ENCODE results near the gene PRDM15. TPM values are rescaled to one million over a fixed set of nuclear protein-coding genes. Genes with fewer than 3 reads are reported as not detected.

PRDM15 gene
- total and polyA plus RNA-seq, 3 experiments from 2014 or later = 2.2 to 13.1 (median 12.0) TPM

DNA sequence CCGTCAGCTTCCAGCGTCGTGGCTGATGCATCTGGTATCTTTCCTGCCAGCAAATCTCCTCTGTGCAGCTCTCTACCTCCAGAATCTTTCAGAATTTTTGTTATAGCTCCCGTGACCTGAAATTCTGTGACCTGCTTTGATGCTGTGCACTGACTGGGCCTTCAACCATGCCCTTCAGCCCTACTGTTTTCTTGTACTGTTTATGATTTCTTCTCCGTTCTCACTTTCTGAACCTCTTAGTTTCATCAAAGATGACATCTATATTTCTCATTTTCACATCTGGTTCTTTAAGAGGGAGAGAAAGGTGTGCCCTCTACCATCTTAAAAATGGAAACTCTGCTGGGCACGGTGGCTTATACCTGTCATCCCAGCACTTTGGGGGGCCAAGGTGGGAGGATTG is 5.7 kb downstream of the PRDM15 start:
- H3K4me3 ChIP-seq (ENCODE audit: low read length) = no peak overlapping the region
- no peaks in the 10 kb centered on the region for H3K36me3 ChIP-seq (ENCODE audit: insufficient read depth, low read length)
- no peaks in the 10 kb centered on the region for H3K27me3 ChIP-seq (ENCODE audit: insufficient read depth, low read length, poor library complexity, severe bottlenecking)
- Mint-ChIP-seq H3K36me3 (peaks cover 0 to 15% (median 2%) of the 10 kb centered on the region in 3 donors), H3K4me1 (peaks cover 18 to 42% (median 36%) of the 10 kb centered on the region in 3 donors), H3K27ac (no peak overlapping the region), H3K27me3 (no peaks in the 10 kb centered on the region), H3K4me3 (no peak overlapping the region), H3K9me3 (no peaks in the 10 kb centered on the region)
- ChIA-PET CTCF (no interaction called here), POLR2A (no interaction called here)
- no peaks in the 10 kb centered on the region for H3K9me3 ChIP-seq (ENCODE audit: low read length)
- no peak for DNase-seq
- no peak overlapping the region for H3K27ac ChIP-seq (ENCODE audit: low read depth, low read length)
- H3K4me1 ChIP-seq (ENCODE audit: insufficient read depth, low read length) = peaks cover 14% of the 10 kb centered on the region

DNA sequence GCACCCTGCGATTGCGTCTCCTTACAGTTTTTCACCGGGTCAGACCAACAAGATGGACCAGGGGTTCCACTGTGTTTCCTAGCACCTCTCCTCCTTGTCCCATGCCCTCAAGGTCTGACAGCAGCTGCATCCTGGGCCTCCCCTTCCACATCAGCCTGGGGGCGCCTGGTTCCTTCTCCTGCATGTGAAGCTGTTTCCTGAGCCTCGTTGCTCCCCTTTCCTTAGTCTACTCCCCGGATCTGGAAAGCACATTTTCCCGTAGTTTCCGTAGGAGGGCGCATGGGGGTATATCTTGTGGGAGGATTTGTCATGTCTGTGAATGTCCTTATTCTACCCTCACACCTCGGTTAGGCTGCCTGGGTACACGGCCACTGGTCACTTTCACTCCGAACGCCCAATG is 6.1 kb downstream of the PRDM15 start:
- H3K9me3 Mint-ChIP-seq = no peaks in the 10 kb centered on the region
- Histone ChIP-seq H3K27me3 (ENCODE audit: insufficient read depth, low read length, poor library complexity, severe bottlenecking) (no peaks in the 10 kb centered on the region), H3K36me3 (ENCODE audit: insufficient read depth, low read length) (no peaks in the 10 kb centered on the region), H3K4me1 (ENCODE audit: insufficient read depth, low read length) (peaks cover 12% of the 10 kb centered on the region), H3K9me3 (ENCODE audit: low read length) (no peaks in the 10 kb centered on the region), H3K27ac (ENCODE audit: low read depth, low read length) (no peak overlapping the region), H3K4me3 (ENCODE audit: low read length) (no peak overlapping the region)
- DNase-seq = no peak
- H3K36me3 Mint-ChIP-seq = peaks cover 0 to 13% (median 2%) of the 10 kb centered on the region in 3 donors
- no peak overlapping the region for H3K4me3 Mint-ChIP-seq
- POLR2A ChIA-PET = no interaction called here
- peaks cover 16 to 43% (median 33%) of the 10 kb centered on the region in 3 donors for H3K4me1 Mint-ChIP-seq
- H3K27me3 Mint-ChIP-seq = no peaks in the 10 kb centered on the region
- peak overlapping the region in 1 of 8 donors; percentile 35 for H3K27ac Mint-ChIP-seq
- CTCF ChIA-PET = no interaction called here

DNA sequence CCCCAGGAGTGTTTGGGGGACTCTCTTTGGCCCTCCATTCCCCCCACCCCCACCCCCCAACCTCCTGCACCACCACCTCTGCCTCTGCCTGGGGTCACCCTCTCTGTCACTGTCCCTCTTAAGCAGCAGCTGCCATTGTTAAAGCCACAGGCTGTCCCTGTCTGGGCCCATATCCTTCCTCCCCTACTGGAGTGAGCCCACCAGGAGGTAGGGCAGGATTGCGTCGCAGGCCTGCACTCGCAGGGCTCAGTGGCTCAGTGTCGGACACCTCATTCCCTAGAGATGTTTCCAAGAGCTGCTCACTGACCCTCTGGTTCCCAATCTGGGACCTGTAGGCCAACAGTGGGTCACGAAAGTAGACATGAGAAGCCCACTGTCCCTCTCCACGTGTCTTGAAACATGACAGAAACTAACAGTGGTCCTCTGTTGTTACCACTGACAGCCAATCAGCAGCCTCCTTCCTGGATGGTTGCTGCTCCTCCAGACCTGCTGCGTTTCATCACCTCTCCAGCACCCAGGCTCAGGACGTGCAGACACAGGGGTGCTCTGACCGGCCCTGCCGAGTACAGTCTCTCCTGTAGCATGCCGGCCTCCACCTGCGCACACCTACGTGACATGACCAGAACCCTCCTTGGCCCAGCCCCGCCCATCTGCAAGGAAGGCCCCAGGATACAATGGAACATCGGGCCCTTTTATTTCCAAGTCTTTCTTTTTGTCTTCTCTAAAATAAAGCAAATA is 7.7 kb downstream of the PRDM15 start:
- no peaks in the 10 kb centered on the region for H3K4me1 ChIP-seq (ENCODE audit: insufficient read depth, low read length)
- no peaks in the 10 kb centered on the region for H3K9me3 ChIP-seq (ENCODE audit: low read length)
- no peaks in the 10 kb centered on the region for H3K9me3 Mint-ChIP-seq
- H3K27ac Mint-ChIP-seq = peak overlapping the region in 2 of 8 donors; percentile 42 to 76
- peaks cover 10 to 34% (median 21%) of the 10 kb centered on the region in 3 donors for H3K4me1 Mint-ChIP-seq
- H3K4me3 ChIP-seq (ENCODE audit: low read length) = no peak overlapping the region
- H3K27me3 Mint-ChIP-seq = no peaks in the 10 kb centered on the region
- no peaks in the 10 kb centered on the region for H3K36me3 ChIP-seq (ENCODE audit: insufficient read depth, low read length)
- no peak for DNase-seq
- no peak overlapping the region for H3K4me3 Mint-ChIP-seq
- H3K27me3 ChIP-seq (ENCODE audit: insufficient read depth, low read length, poor library complexity, severe bottlenecking) = no peaks in the 10 kb centered on the region
- H3K36me3 Mint-ChIP-seq = peaks cover 0 to 13% (median 2%) of the 10 kb centered on the region in 3 donors
- ChIA-PET CTCF (interaction anchor here (1.4 kb wide), 1 partner anchor 236 kb away, joined by 3 read pairs; no protein-coding TSS in a partner anchor), POLR2A (no interaction called here)
- H3K27ac ChIP-seq (ENCODE audit: low read depth, low read length) = no peak overlapping the region

DNA sequence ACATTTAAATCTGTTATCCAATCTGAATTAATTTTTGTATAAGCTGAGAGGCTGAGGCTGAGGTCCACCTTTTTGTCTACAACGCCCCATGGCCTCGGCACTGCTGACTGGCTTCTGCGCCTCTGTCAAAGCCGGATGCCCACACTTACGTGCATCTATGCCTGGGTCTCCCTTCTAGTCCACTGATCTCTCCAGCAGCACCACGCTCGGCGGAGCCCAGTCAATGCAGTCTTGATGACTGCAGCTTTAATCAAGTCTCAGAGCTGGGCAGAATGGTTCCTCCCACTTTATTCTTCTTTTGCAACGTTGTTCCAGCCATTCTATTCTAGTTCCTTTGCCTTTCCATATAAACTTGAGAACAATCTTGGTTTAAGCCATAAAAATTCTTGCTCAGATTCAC is 9.4 kb downstream of the PRDM15 start:
- Histone ChIP-seq H3K9me3 (ENCODE audit: low read length) (no peaks in the 10 kb centered on the region), H3K4me3 (ENCODE audit: low read length) (no peak overlapping the region), H3K27ac (ENCODE audit: low read depth, low read length) (no peak overlapping the region), H3K36me3 (ENCODE audit: insufficient read depth, low read length) (no peaks in the 10 kb centered on the region), H3K27me3 (ENCODE audit: insufficient read depth, low read length, poor library complexity, severe bottlenecking) (no peaks in the 10 kb centered on the region), H3K4me1 (ENCODE audit: insufficient read depth, low read length) (no peaks in the 10 kb centered on the region)
- Mint-ChIP-seq H3K4me3 (no peak overlapping the region), H3K27me3 (no peaks in the 10 kb centered on the region), H3K27ac (peak overlapping the region in 1 of 8 donors; percentile 38), H3K36me3 (peaks cover 0 to 13% (median 2%) of the 10 kb centered on the region in 3 donors), H3K4me1 (peaks cover 16 to 38% (median 28%) of the 10 kb centered on the region in 3 donors), H3K9me3 (no peaks in the 10 kb centered on the region)
- ChIA-PET CTCF (no interaction called here), POLR2A (no interaction called here)
- DNase-seq = no peak

DNA sequence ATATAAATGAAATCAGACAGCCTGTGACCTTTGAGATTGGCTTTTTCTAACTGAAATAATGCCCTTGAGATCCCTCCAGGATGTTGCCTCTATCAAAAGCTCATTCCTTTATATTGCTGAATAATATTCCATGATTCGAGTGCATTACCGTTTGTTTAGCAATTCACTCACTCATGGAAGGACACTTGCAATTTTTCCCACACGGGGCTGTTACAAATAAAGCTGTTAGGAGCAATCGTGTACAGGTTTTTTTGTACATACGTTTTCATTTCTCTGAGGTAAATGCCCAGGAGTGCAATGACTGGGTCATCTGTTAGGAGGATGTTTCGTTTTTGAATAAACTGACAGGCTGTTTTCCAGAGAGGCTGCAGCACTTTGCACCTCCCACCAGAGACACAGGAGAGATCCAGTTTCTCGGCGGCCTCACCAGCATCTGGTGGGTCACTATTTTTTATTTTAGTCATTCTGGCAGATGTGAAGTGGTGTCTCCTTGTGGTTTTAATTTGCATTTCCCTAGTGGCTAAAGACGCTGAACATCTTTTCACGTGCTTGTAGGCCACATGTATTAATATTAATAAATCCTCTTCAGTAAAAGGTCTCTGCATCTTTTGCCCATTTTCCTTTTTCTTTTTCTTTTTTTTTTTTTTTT is 11.0 kb downstream of the PRDM15 start:
- H3K27ac ChIP-seq (ENCODE audit: low read depth, low read length) = no peak overlapping the region

DNA sequence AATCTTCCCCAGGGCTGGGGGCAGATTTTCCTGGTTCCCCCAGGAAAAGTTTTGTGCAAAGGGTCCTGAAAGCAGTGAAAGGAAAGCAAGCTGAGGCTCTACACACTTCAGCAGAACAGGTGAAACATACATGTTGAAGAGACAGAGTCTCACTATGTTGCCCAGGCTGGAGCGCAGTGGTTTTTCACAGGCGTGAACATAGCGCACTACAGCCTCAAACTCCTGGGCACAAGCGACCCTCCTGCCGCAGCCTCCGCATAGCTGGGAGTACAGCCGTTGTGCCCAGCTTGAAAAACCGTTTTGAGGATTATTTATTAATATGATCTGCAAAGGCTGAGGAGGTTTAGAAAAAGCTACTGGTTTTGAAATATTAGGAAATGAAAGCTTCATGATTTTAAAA is 11.8 kb downstream of the PRDM15 start:
- H3K4me3 Mint-ChIP-seq = no peak overlapping the region
- no peak for DNase-seq
- Histone ChIP-seq H3K9me3 (ENCODE audit: low read length) (no peaks in the 10 kb centered on the region), H3K27me3 (ENCODE audit: insufficient read depth, low read length, poor library complexity, severe bottlenecking) (no peaks in the 10 kb centered on the region), H3K4me3 (ENCODE audit: low read length) (no peak overlapping the region), H3K4me1 (ENCODE audit: insufficient read depth, low read length) (no peaks in the 10 kb centered on the region), H3K36me3 (ENCODE audit: insufficient read depth, low read length) (no peaks in the 10 kb centered on the region), H3K27ac (ENCODE audit: low read depth, low read length) (no peak overlapping the region)
- no peaks in the 10 kb centered on the region for H3K9me3 Mint-ChIP-seq
- peak overlapping the region in 1 of 8 donors; percentile 43 for H3K27ac Mint-ChIP-seq
- peaks cover 0 to 7% (median 0%) of the 10 kb centered on the region in 3 donors for H3K36me3 Mint-ChIP-seq
- POLR2A ChIA-PET = no interaction called here
- H3K4me1 Mint-ChIP-seq = peaks cover 22 to 44% (median 35%) of the 10 kb centered on the region in 3 donors
- CTCF ChIA-PET = no interaction called here
- no peaks in the 10 kb centered on the region for H3K27me3 Mint-ChIP-seq

More for the DNA sequence above, 11.0 kb downstream of the PRDM15 start:
- no peaks in the 10 kb centered on the region for H3K9me3 ChIP-seq (ENCODE audit: low read length)
- Mint-ChIP-seq H3K4me3 (no peak overlapping the region), H3K9me3 (no peaks in the 10 kb centered on the region), H3K27me3 (no peaks in the 10 kb centered on the region), H3K4me1 (peaks cover 21 to 45% (median 38%) of the 10 kb centered on the region in 3 donors), H3K27ac (peak overlapping the region in 1 of 8 donors; percentile 3), H3K36me3 (peaks cover 0 to 11% (median 2%) of the 10 kb centered on the region in 3 donors)
- no peaks in the 10 kb centered on the region for H3K4me1 ChIP-seq (ENCODE audit: insufficient read depth, low read length)
- DNase-seq = no peak
- no peak overlapping the region for H3K4me3 ChIP-seq (ENCODE audit: low read length)
- POLR2A ChIA-PET = no interaction called here
- CTCF ChIA-PET = no interaction called here
- no peaks in the 10 kb centered on the region for H3K27me3 ChIP-seq (ENCODE audit: insufficient read depth, low read length, poor library complexity, severe bottlenecking)
- H3K36me3 ChIP-seq (ENCODE audit: insufficient read depth, low read length) = no peaks in the 10 kb centered on the region

DNA sequence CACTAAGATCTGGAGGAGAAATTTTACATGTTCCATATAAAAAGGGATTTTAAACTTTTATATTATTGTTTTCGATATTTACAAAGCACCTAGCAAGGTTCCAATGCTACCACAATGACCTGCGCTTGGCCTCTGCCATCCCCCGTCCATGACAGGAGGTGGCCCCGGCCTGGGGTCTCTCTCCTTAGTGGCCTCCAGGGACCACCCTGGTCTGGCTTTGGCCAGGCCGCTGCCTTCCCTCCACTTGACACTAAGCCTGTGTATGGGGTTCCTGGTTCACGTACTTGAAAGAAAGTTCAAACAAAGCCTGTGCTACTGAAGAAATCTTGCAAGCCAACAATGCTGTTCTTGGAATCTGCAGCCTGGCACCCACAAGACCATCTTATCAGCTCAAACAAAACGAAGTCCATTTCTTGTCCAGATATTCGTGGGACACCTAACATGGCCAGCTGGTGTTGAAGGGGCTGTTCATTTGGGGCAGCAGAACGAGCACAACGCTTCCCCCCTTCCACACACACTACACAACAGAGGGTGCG is 12.8 kb downstream of the PRDM15 start:
- Histone ChIP-seq H3K27me3 (ENCODE audit: insufficient read depth, low read length, poor library complexity, severe bottlenecking) (no peaks in the 10 kb centered on the region), H3K9me3 (ENCODE audit: low read length) (no peaks in the 10 kb centered on the region), H3K27ac (ENCODE audit: low read depth, low read length) (no peak overlapping the region), H3K4me3 (ENCODE audit: low read length) (no peak overlapping the region), H3K4me1 (ENCODE audit: insufficient read depth, low read length) (no peaks in the 10 kb centered on the region), H3K36me3 (ENCODE audit: insufficient read depth, low read length) (no peaks in the 10 kb centered on the region)
- no peak for DNase-seq
- peaks cover 0 to 4% (median 0%) of the 10 kb centered on the region in 3 donors for H3K36me3 Mint-ChIP-seq
- CTCF ChIA-PET = interaction anchor here (1.4 kb wide), 1 partner anchor 241 kb away, joined by 6 read pairs; no protein-coding TSS in a partner anchor
- no peaks in the 10 kb centered on the region for H3K9me3 Mint-ChIP-seq
- peaks cover 24 to 45% (median 31%) of the 10 kb centered on the region in 3 donors for H3K4me1 Mint-ChIP-seq
- H3K27me3 Mint-ChIP-seq = no peaks in the 10 kb centered on the region
- no peak overlapping the region for H3K4me3 Mint-ChIP-seq
- H3K27ac Mint-ChIP-seq = peak overlapping the region in 1 of 8 donors; percentile 5
- POLR2A ChIA-PET = no interaction called here
